ENCODE results near the gene ALPK3. TPM values are rescaled to one million over a fixed set of nuclear protein-coding genes. Genes with fewer than 3 reads are reported as not detected.

ALPK3 gene
- total RNA-seq, 1 experiment from 2014 or later = 17.7 TPM

DNA sequence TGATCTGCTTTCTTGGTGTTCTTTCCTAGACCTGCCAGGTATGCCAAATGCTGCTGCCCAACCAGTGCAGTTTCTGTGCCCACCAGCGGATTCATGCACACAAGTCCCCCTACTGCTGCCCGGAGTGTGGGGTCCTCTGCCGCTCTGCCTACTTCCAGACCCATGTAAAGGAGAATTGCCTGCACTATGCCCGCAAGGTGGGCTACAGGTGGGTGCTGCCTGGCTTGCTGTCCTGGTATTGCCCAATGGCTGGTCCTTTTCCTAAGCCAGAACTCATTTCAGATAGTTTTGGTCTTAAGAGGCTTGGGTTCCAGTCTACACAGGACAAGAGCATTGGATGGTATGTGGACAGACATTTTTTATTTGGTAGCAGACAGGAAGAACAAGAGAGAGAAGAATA is 26.5 kb upstream of the ALPK3 start:
- no peak overlapping the region for H2AFZ ChIP-seq (ENCODE audit: low read length)
- H3K23me2 ChIP-seq (ENCODE audit: insufficient read length, low read depth, low read length, poor library complexity, severe bottlenecking) = no peaks in the 10 kb centered on the region
- H3K9me3 ChIP-seq (ENCODE audit: control insufficient read depth, low read depth, low read length) = no peaks in the 10 kb centered on the region
- H3K27ac Mint-ChIP-seq = no peak overlapping the region; a peak in 1 of 7 replicates
- H3K4me1 ChIP-seq (ENCODE audit: insufficient read depth, low read length) = no peaks in the 10 kb centered on the region
- H2BK20ac ChIP-seq (ENCODE audit: low read depth, low read length, poor library complexity, severe bottlenecking) = no peak overlapping the region
- no peak overlapping the region for H3K27ac ChIP-seq (ENCODE audit: insufficient read length, low read depth, low read length)
- no peaks in the 10 kb centered on the region for H3K79me2 ChIP-seq (ENCODE audit: insufficient read depth, low read length)
- no peak overlapping the region for H3T11ph ChIP-seq (ENCODE audit: low read length)
- no peak for TF ChIP-seq CTCF (conservative IDR thresholded peaks at IDR 0.05)
- no peaks in the 10 kb centered on the region for H3K27me3 ChIP-seq (ENCODE audit: insufficient read depth, low read length)
- H3K9ac ChIP-seq (ENCODE audit: extremely low read depth, insufficient read length, low read length) = no peak overlapping the region
- no peaks in the 10 kb centered on the region for H4K20me1 ChIP-seq (ENCODE audit: control insufficient read depth, insufficient read depth, insufficient read length)
- H3K4me3 Mint-ChIP-seq = no peak overlapping the region
- H3K9me3 Mint-ChIP-seq = no peaks in the 10 kb centered on the region
- H3K4me2 ChIP-seq (ENCODE audit: insufficient read depth, insufficient read length, low read length) = no peak overlapping the region
- no peak overlapping the region for H2BK15ac ChIP-seq (ENCODE audit: low read depth, low read length)
- no peak overlapping the region for H2BK120ac ChIP-seq (ENCODE audit: low read depth, low read length, poor library complexity, severe bottlenecking)
- no peak overlapping the region for H4K5ac ChIP-seq (ENCODE audit: insufficient read length, low read depth, low read length)
- peaks cover 7% of the 10 kb centered on the region for H3K79me1 ChIP-seq (ENCODE audit: insufficient read depth, low read depth, low read length, poor library complexity, severe bottlenecking)
- no peak overlapping the region for H3K56ac ChIP-seq (ENCODE audit: insufficient read length, low read depth, low read length)
- H3K4me1 Mint-ChIP-seq = peaks cover 6 to 9% of the 10 kb centered on the region in 2 experiments
- H2BK5ac ChIP-seq (ENCODE audit: insufficient read length, low read length) = no peak overlapping the region
- H3K23ac ChIP-seq (ENCODE audit: insufficient read length, low read depth, low read length) = no peak overlapping the region
- no peaks in the 10 kb centered on the region for H3K27me3 Mint-ChIP-seq (ENCODE audit: low read depth)
- no peak overlapping the region for H3K18ac ChIP-seq (ENCODE audit: insufficient read length, low read depth, low read length)
- no peak overlapping the region for H4K91ac ChIP-seq (ENCODE audit: insufficient read length, low read depth, low read length)
- no peak for DNase-seq
- H3K14ac ChIP-seq (ENCODE audit: insufficient read depth, low read length) = no peak overlapping the region
- no peak overlapping the region for H2BK12ac ChIP-seq (ENCODE audit: insufficient read length, low read depth, low read length)
- H2AK5ac ChIP-seq (ENCODE audit: insufficient read length, low read length) = no peak overlapping the region
- H3K36me3 Mint-ChIP-seq (ENCODE audit: insufficient read depth in 1 of 3, low read depth in 3 of 3) = peaks cover 8 to 45% (median 17%) of the 10 kb centered on the region in 3 experiments; a peak in 6 of 7 replicates
- H4K8ac ChIP-seq (replicated peaks; ENCODE audit: insufficient read length, low read depth, low read length) = no peak overlapping the region
- WGBS (ENCODE audit: extremely low coverage, insufficient read length, low lambda C conversion rate) = no CpG with 5 or more reads among the region's 4 CpGs
- no peak overlapping the region for H3K4ac ChIP-seq (ENCODE audit: low read depth, low read length)

Measured in H9 (cell line).